ENCODE data around the gene SULT4A1.
A peak's percentile ranks its signal among the peaks of the same experiment; 100 is the strongest.

Gene SULT4A1

GRCh38 chr22:43796567-43796966, 65.7 kb downstream of the SULT4A1 start:
- DNase-seq: peak in 1 of 2 experiments; percentile 30

DNA sequence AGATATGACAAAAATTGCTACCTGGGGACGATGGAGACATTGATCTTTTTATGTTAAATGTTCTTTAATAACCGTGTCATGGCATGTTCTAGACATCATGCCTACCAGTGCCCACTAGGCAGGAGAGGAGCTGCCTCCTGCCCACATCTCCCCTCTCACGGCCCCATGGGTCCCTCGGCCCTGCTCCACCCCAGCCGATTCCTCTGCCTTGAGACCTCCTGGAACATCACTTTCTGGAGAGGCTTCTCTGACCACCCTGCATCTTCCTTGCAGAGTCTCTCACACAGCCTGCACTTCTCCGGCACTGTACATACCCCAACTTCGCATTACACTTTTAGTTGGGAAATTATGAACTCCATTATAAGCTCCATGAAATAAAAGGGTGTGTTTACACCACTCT, 67.0 kb downstream of the SULT4A1 start:
- no peak for DNase-seq

- DNase-seq: no peak
Observed at GRCh38 chr22:43792905-43793304, 69.4 kb downstream of the SULT4A1 start.

DNA sequence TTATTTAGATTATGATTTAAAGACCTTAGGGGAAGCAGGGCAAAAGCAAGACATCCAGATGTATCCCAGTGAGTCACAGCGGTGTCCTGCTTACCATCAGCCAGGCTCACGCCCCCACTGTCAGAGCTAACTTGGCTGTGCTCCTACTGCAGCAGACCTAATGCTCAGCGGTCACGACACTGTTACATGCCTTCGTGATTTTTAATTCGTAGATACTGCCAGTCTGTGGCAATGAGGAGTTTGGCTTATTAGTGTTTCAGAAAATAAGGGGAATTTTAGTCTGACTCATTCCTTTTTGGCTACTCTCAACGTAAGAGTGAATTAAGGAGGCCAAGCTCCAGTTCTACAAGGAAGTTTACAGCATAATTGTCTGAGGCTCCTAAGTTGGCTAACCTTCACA, 72.9 kb downstream of the SULT4A1 start:
- DNase-seq: no peak

- no peak for DNase-seq
Observed at GRCh38 chr22:43783777-43784176, 78.5 kb downstream of the SULT4A1 start.

GRCh38 chr22:43782448-43782847, 79.9 kb downstream of the SULT4A1 start:
- DNase-seq: no peak

DNA sequence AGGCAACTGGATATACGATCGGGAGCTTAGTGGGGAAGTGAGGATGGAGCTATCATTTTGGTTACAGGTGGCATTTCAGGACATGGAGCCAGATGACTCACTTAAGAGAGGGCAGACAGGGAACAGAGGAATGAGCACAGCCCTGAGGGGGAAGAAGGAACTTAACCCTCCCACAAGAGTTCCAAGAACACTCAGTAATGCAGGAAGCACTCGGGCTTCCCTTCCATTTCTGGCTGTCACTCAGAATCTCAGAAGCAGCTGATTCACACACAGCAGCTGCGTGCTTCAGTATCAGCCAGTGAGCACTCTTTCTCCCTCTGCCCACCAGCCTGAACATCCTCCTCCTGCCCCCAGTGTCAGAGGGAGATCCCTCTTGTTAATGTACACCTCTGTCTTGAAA, 85.0 kb downstream of the SULT4A1 start:
- DNase-seq: no peak

- DNase-seq: no peak
Observed at GRCh38 chr22:43776081-43776670, 86.1 kb downstream of the SULT4A1 start.

Data from NCI-H526 (cell line).